Motor neuron (in vitro differentiated cells): Measurements from ENCODE around the gene CHST12. TPM values are rescaled to one million over a fixed set of nuclear protein-coding genes. Genes with fewer than 3 reads are reported as not detected.
"Not testable (repeated sequence)": the region's sequence is repeated elsewhere in the genome, so short reads cannot be mapped to it uniquely, and the experiment has no call there.

Experiments
- ATAC-seq, 8 experiments: fragments of 200-7000 bp; cut with Tn5 transposase; replicated peaks in 6 of 8; 2 replicates each; pipeline ENCODE4 v1.8.0; 2021; ENCODE audit warnings: mild to moderate bottlenecking in 8 of 8, moderate library complexity in 8 of 8
- H3K27ac ChIP-seq, 2 donors: fragments of 250-450 bp; sonication (Bioruptor Pico); 2 replicates each; pipeline ENCODE4 v1.9.0; 2021; ENCODE audit warnings: antibody characterized with exemption in 2 of 2, mild to moderate bottlenecking in 2 of 2, moderate library complexity in 1 of 2
- H3K4me1 ChIP-seq, 2 donors: fragments of 250-450 bp; sonication (Bioruptor Pico); replicated peaks in 1 of 2; 2 replicates each; pipeline ENCODE4 v1.6.1; 2021; ENCODE audit warnings: antibody characterized with exemption in 2 of 2, mild to moderate bottlenecking in 2 of 2, moderate library complexity in 1 of 2
- H3K4me3 ChIP-seq, 5 donors: fragments of 250-450 bp; sonication (Bioruptor Pico); 2 replicates each; pipeline ENCODE4 v1.9.0; 2021; ENCODE audit warnings: antibody characterized with exemption in 5 of 5, mild to moderate bottlenecking in 5 of 5, moderate library complexity in 4 of 5
- WGBS, 10 experiments: fragments of 450-650 bp; shearing (Covaris generic); methylation state at CpG; one replicate each; pipeline ENCODE4 v1.0.0; 2022; 5-methylcytosine and 5-hydroxymethylcytosine counted together
- in situ Hi-C, 9 experiments: fragments of 400-800 bp; cut with MboI; loops; one replicate each; pipeline ENCODE4 v1.15.0; 2021; ENCODE audit warnings: low sequenced_read_pairs in 9 of 9, low pct_unique_long_range_greater_than_20kb in 2 of 9; ENCODE audit not compliant: unreplicated experiment in 9 of 9
- total RNA-seq, 8 experiments: library from RNA; unstranded; fragments of 300-600 nt; gene quantifications; 2 replicates each; pipeline versions ENCODE4 v1.2.3 to v1.2.4, GENCODE V29; 2022

The CHST12 gene
- total RNA-seq, 8 experiments from 2014 or later, result 4.0 to 10.4 (median 7.3) TPM

- 100% methylated on average over 1 to 4 of the region's 8 CpGs; no CpG with 5 or more reads in 5 of the 10 experiments for WGBS, 10 experiments
- in situ Hi-C loops, result no loop called here
- no peaks in the 10 kb centered on the region for H3K4me1 ChIP-seq
- ATAC-seq, result no peak
- no peak overlapping the region for H3K4me3 ChIP-seq
- no peak overlapping the region for H3K27ac ChIP-seq
Observed at GRCh38 chr7:2371329-2371728, 32.1 kb upstream of the CHST12 start.

GRCh38 chr7:2372724-2373123 lies 30.7 kb upstream of the CHST12 start:
- no peaks in the 10 kb centered on the region for H3K4me1 ChIP-seq
- peak in 1 of 8 experiments; percentile 16 for ATAC-seq
- no peak overlapping the region for H3K4me3 ChIP-seq
- in situ Hi-C loops, result no loop called here
- no peak overlapping the region for H3K27ac ChIP-seq
- WGBS, 10 experiments, result 76 to 100% (median 83%) methylated on average over 2 to 9 of the region's 14 CpGs; no CpG with 5 or more reads in 3 of the 10 experiments

GRCh38 chr7:2373124-2373556 lies 30.3 kb upstream of the CHST12 start:
- peak in 5 of 8 experiments; percentile 16 to 42 (median 22) for ATAC-seq
- WGBS, 10 experiments, result 80 to 96% (median 93%) methylated on average over 2 to 7 of the region's 14 CpGs; no CpG with 5 or more reads in 6 of the 10 experiments
- no peak overlapping the region for H3K4me3 ChIP-seq
- H3K4me1 ChIP-seq, result no peaks in the 10 kb centered on the region
- no peak overlapping the region for H3K27ac ChIP-seq
- in situ Hi-C loops, result no loop called here

- Histone ChIP-seq H3K27ac (no peak overlapping the region), H3K4me1 (no peaks in the 10 kb centered on the region), H3K4me3 (no peak overlapping the region)
- in situ Hi-C loops, result no loop called here
- 100% methylated on average over 1 of the region's 7 CpGs; no CpG with 5 or more reads in 8 of the 10 experiments for WGBS, 10 experiments
- ATAC-seq, result no peak
Observed at GRCh38 chr7:2373646-2374045, 29.8 kb upstream of the CHST12 start.

- no peak for ATAC-seq
- no peak overlapping the region for H3K27ac ChIP-seq
- in situ Hi-C loops, result no loop called here
- no peaks in the 10 kb centered on the region for H3K4me1 ChIP-seq
- WGBS, 10 experiments, result 92 to 100% (median 100%) methylated on average over 1 to 4 of the region's 18 CpGs; no CpG with 5 or more reads in 4 of the 10 experiments
- no peak overlapping the region for H3K4me3 ChIP-seq
Observed at GRCh38 chr7:2374401-2374800, 29.0 kb upstream of the CHST12 start.

GRCh38 chr7:2374830-2375728 lies 28.3 kb upstream of the CHST12 start:
- Histone ChIP-seq H3K4me1 (no peaks in the 10 kb centered on the region), H3K4me3 (no peak overlapping the region), H3K27ac (no peak overlapping the region)
- ATAC-seq, result no peak
- in situ Hi-C loops, result no loop called here
- WGBS, 10 experiments, result 67 to 100% (median 90%) methylated on average over 1 to 12 of the region's 26 CpGs; no CpG with 5 or more reads in 2 of the 10 experiments

GRCh38 chr7:2376351-2377154 lies 26.9 kb upstream of the CHST12 start:
- no peak for ATAC-seq
- in situ Hi-C loops, result no loop called here
- WGBS, 10 experiments, result 87 to 100% (median 94%) methylated on average over 3 to 11 of the region's 27 CpGs; no CpG with 5 or more reads in 2 of the 10 experiments
- H3K27ac ChIP-seq, result no peak overlapping the region
- no peak overlapping the region for H3K4me3 ChIP-seq
- H3K4me1 ChIP-seq, result no peaks in the 10 kb centered on the region

- ATAC-seq, H3K4me1 ChIP-seq, H3K27ac ChIP-seq, H3K4me3 ChIP-seq, in situ Hi-C loops: not testable (repeated sequence)
- 87 to 96% (median 88%) methylated on average over 3 to 8 of the region's 18 CpGs; no CpG with 5 or more reads in 6 of the 10 experiments for WGBS, 10 experiments
Observed at GRCh38 chr7:2377492-2377891, 25.9 kb upstream of the CHST12 start.

- 92% methylated on average over 5 of the region's 18 CpGs; no CpG with 5 or more reads in 9 of the 10 experiments for WGBS, 10 experiments
- H3K27ac ChIP-seq, ATAC-seq, H3K4me1 ChIP-seq, H3K4me3 ChIP-seq, in situ Hi-C loops: not testable (repeated sequence)
Observed at GRCh38 chr7:2378125-2378524, 25.3 kb upstream of the CHST12 start.

DNA sequence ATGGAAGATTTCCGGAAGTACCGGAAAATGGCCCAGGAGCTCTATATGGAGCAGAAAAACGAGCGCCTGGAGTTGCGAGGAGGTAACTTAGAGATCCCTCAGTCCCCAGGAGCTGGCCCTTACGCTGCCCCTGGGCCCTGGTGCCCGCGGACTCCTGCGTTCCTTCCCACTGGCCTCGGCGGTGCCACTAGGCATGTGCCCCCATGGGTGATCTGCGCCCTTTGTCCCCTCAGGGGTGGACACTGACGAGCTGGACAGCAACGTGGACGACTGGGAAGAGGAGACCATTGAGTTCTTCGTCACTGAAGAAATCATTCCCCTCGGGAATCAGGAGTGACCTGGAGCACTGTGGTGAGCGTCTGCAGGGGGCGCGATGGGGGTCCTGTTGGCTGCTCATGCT lies 24.2 kb upstream of the CHST12 start:
- in situ Hi-C loops, result no loop called here
- WGBS, 10 experiments, result 98% methylated on average over 8 to 9 of the region's 20 CpGs; no CpG with 5 or more reads in 8 of the 10 experiments
- no peak overlapping the region for H3K27ac ChIP-seq
- H3K4me1 ChIP-seq, result no peaks in the 10 kb centered on the region
- no peak overlapping the region for H3K4me3 ChIP-seq
- ATAC-seq, result peak in 1 of 8 experiments; percentile 5

DNA sequence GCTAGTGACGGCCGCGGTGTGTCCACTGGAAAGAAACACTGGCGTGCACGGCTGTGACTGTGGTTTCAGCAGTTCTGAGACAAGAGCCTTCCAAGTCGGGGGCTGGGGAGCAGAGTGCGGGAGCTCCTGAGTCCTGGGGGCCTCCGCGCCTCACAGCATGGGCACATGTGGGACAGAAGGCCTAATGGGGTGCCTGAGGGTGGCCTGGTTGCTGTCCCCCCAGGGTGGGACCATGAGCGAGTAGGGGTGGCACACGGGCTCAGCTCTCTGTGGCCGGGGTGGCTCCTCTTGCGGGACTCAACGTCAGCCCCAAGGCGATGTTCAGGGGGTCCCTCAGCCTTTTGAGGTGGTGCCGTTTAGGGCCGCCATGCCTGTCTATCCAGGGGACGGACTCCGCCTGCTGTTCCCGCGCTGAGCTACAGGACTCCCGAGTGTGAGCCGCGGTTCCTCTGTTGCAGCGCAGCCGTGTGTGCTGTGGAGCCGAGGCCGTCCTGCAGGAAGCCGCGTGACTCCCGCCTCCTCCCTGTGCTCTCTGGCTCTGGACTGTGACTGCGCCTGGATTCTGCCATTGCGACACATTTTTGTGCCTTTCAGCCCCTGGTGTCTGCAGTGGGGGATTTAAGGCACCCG lies 23.5 kb upstream of the CHST12 start:
- Histone ChIP-seq H3K27ac (no peak overlapping the region), H3K4me1 (no peaks in the 10 kb centered on the region), H3K4me3 (no peak overlapping the region)
- in situ Hi-C loops, result no loop called here
- WGBS, 10 experiments, result 80 to 100% (median 95%) methylated on average over 4 to 20 of the region's 34 CpGs; no CpG with 5 or more reads in 5 of the 10 experiments
- peak in 3 of 8 experiments; percentile 13 to 28 (median 19) for ATAC-seq

DNA sequence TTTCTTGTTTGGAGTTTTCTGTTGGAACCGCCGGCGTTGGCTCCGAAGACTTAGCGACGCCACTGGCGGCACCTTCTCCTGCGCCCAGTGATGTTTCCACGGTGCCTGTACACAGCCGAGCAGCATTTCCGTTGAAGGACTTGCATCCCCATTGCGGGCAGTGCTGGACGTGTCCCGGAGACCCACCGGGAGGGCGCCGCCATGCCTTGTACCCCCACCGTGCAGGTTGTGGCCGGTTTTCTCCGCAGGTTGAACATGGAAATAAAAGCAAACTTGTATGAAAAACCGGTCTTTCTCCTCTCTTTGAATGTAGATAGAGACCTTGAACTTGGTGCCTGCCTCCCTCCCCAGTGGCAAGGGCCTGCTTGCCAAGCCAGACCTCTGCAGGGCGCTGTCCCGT lies 22.9 kb upstream of the CHST12 start:
- no peak for ATAC-seq
- Histone ChIP-seq H3K27ac (no peak overlapping the region), H3K4me3 (no peak overlapping the region), H3K4me1 (no peaks in the 10 kb centered on the region)
- in situ Hi-C loops, result no loop called here
- WGBS, 10 experiments, result 90 to 100% (median 99%) methylated on average over 1 to 20 of the region's 23 CpGs; no CpG with 5 or more reads in 5 of the 10 experiments
